GM12878 (cell line): ENCODE results near the gene COL18A1. TPM values are rescaled to one million over a fixed set of nuclear protein-coding genes. Genes with fewer than 3 reads are reported as not detected.

Experiments
- EGR1 ChIP-seq, 2 experiments: IDR thresholded peaks; 1 replicate in 1 of 2; 2 replicates in 1 of 2; pipeline ENCODE4 v1.6.1; 2011 to 2012; ENCODE audit warnings: low read depth in 2 of 2, low read length in 2 of 2, borderline replicate concordance in 1 of 2, mild to moderate bottlenecking in 1 of 2, moderate library complexity in 1 of 2
- ELK1 ChIP-seq: IDR thresholded peaks from 2 replicates; pipeline ENCODE4 v1.6.1; 2012; ENCODE audit warnings: low read depth, low read length, improper control_type of control experiment
- IKZF1 ChIP-seq: fragments of 450-650 bp; conservative IDR thresholded peaks from 2 replicates; pipeline ENCODE4 v1.6.1; 2017; ENCODE audit warnings: antibody characterized with exemption, mild to moderate bottlenecking
- JUND ChIP-seq: IDR thresholded peaks from 2 replicates; pipeline ENCODE4 v1.6.1; 2012; ENCODE audit warnings: low read depth, mild to moderate bottlenecking, low read length, improper control_type of control experiment, moderate library complexity
- KAT2A ChIP-seq: conservative IDR thresholded peaks from 2 replicates; pipeline ENCODE4 v1.6.1; 2011; ENCODE audit warnings: low read depth, low read length; ENCODE audit not compliant: control insufficient read depth
- NR2F1 ChIP-seq: fragments of 450-650 bp; conservative IDR thresholded peaks from 2 replicates; pipeline ENCODE4 v1.6.1; 2017; ENCODE audit warnings: mild to moderate bottlenecking
- ZNF687 ChIP-seq: fragments of 450-650 bp; IDR thresholded peaks from 2 replicates; pipeline ENCODE4 v1.6.1; 2017; ENCODE audit warnings: mild to moderate bottlenecking, moderate library complexity
- polyA plus RNA-seq, 11 experiments: library from polyadenylated mRNA; depleted of rRNA in 4 of 11; unstranded in 6 of 11; stranded (reverse) in 5 of 11; fragments of >200 nt; fragmentation: Nextera tagmentation in 4 of 11; fragmentation: Illumina TruSeq in 1 of 11; extraction: Ambion mirVana in 4 of 11; extraction: Trizol in 1 of 11; gene quantifications; 1 replicate in 1 of 11; 2 replicates in 10 of 11; pipeline versions ENCODE4 v1.2.1 to v1.2.3, GENCODE V29; 2011 to 2016; ENCODE audit warnings: inconsistent platforms in 2 of 11, missing spikeins in 2 of 11, low read depth in 1 of 11
- total RNA-seq, 4 experiments: library from RNA; depleted of rRNA in 3 of 4; stranded (reverse); fragments of >200 nt in 3 of 4; fragmentation: Illumina TruSeq in 1 of 4; extraction: Trizol in 1 of 4; gene quantifications; 2 replicates each; pipeline versions ENCODE4 v1.2.1 to v1.2.3, GENCODE V29; 2013 to 2021

COL18A1 gene
- total and polyA plus RNA-seq, 10 of the 15 experiments (the other 5 are each of a cell fraction or from before 2014, with no cell fraction given), result under 0.01 to 0.49 (median 0.09) TPM; not detected in 3

- TF ChIP-seq ZNF687, result peak; percentile 72
- no peak for TF ChIP-seq JUND
- TF ChIP-seq ELK1, result peak; percentile 43; the same call in 1 of the 2 replicates
- no peak for TF ChIP-seq KAT2A
- TF ChIP-seq EGR1 (IDR thresholded peaks at IDR 0.05; ENCODE audit: borderline replicate concordance in 1 of 2, low read depth in 2 of 2, low read length in 2 of 2), result peak in 1 of 2 experiments; percentile 39; a peak in 1 of 3 replicates
- peak; percentile 80 for TF ChIP-seq IKZF1
- TF ChIP-seq NR2F1, result peak; percentile 86
- TF ChIP-seq, all 136 proteins: peak for 43
These were observed 150.8 kb downstream of the COL18A1 start (continued) for GRCh38 chr21:45555557-45556301.
